ENCODE data around the gene B4GALT5.

The B4GALT5 gene

GRCh38 chr20:49653925-49654434, 59.7 kb downstream of the B4GALT5 start:
- Histone ChIP-seq H3K36me3 (ENCODE audit: insufficient read depth, low read length) (peaks cover 17% of the 10 kb centered on the region), H3K4me1 (ENCODE audit: insufficient read depth, low read length) (peaks cover 20% of the 10 kb centered on the region), H3K9ac (ENCODE audit: low read depth, low read length) (no peak overlapping the region), H3K9me3 (ENCODE audit: control insufficient read depth, insufficient read depth, low read length) (no peaks in the 10 kb centered on the region)

- Histone ChIP-seq H3K36me3 (ENCODE audit: insufficient read depth, low read length) (peaks cover 21% of the 10 kb centered on the region), H3K9ac (ENCODE audit: low read depth, low read length) (no peak overlapping the region)
These were observed 64.0 kb downstream of the B4GALT5 start for GRCh38 chr20:49649672-49650071.

GRCh38 chr20:49647550-49647949, 66.1 kb downstream of the B4GALT5 start:
- Histone ChIP-seq H3K9me3 (ENCODE audit: control insufficient read depth, insufficient read depth, low read length) (no peaks in the 10 kb centered on the region), H3K4me1 (ENCODE audit: insufficient read depth, low read length) (no peaks in the 10 kb centered on the region), H3K36me3 (ENCODE audit: insufficient read depth, low read length) (peaks cover 22% of the 10 kb centered on the region), H3K9ac (ENCODE audit: low read depth, low read length) (no peak overlapping the region)

More at GRCh38 chr20:49649672-49650071, 64.0 kb downstream of the B4GALT5 start:
- Histone ChIP-seq H3K4me1 (ENCODE audit: insufficient read depth, low read length) (no peaks in the 10 kb centered on the region), H3K9me3 (ENCODE audit: control insufficient read depth, insufficient read depth, low read length) (no peaks in the 10 kb centered on the region)

GRCh38 chr20:49646528-49646927, 67.2 kb downstream of the B4GALT5 start:
- H3K36me3 ChIP-seq (ENCODE audit: insufficient read depth, low read length): peaks cover 29% of the 10 kb centered on the region
- no peaks in the 10 kb centered on the region for H3K9me3 ChIP-seq (ENCODE audit: control insufficient read depth, insufficient read depth, low read length)
- H3K4me1 ChIP-seq (ENCODE audit: insufficient read depth, low read length): no peaks in the 10 kb centered on the region
- no peak overlapping the region for H3K9ac ChIP-seq (ENCODE audit: low read depth, low read length)

GRCh38 chr20:49646126-49646525, 67.6 kb downstream of the B4GALT5 start:
- peaks cover 33% of the 10 kb centered on the region for H3K36me3 ChIP-seq (ENCODE audit: insufficient read depth, low read length)
- no peaks in the 10 kb centered on the region for H3K4me1 ChIP-seq (ENCODE audit: insufficient read depth, low read length)
- no peaks in the 10 kb centered on the region for H3K9me3 ChIP-seq (ENCODE audit: control insufficient read depth, insufficient read depth, low read length)
- no peak overlapping the region for H3K9ac ChIP-seq (ENCODE audit: low read depth, low read length)

- no peaks in the 10 kb centered on the region for H3K4me1 ChIP-seq (ENCODE audit: insufficient read depth, low read length)
- no peaks in the 10 kb centered on the region for H3K9me3 ChIP-seq (ENCODE audit: control insufficient read depth, insufficient read depth, low read length)
- H3K9ac ChIP-seq (ENCODE audit: low read depth, low read length): no peak overlapping the region
- peaks cover 31% of the 10 kb centered on the region for H3K36me3 ChIP-seq (ENCODE audit: insufficient read depth, low read length)
These were observed 68.6 kb downstream of the B4GALT5 start for GRCh38 chr20:49644980-49645565.

- Histone ChIP-seq H3K4me1 (ENCODE audit: insufficient read depth, low read length) (no peaks in the 10 kb centered on the region), H3K9ac (ENCODE audit: low read depth, low read length) (no peak overlapping the region), H3K36me3 (ENCODE audit: insufficient read depth, low read length) (peaks cover 32% of the 10 kb centered on the region), H3K9me3 (ENCODE audit: control insufficient read depth, insufficient read depth, low read length) (no peaks in the 10 kb centered on the region)
These were observed 70.9 kb downstream of the B4GALT5 start for GRCh38 chr20:49642816-49643215.

GRCh38 chr20:49641683-49642656, 71.7 kb downstream of the B4GALT5 start:
- H3K36me3 ChIP-seq (ENCODE audit: insufficient read depth, low read length): peaks cover 34% of the 10 kb centered on the region

GRCh38 chr20:49637046-49637637, 76.5 kb downstream of the B4GALT5 start:
- H3K9ac ChIP-seq (ENCODE audit: low read depth, low read length): no peak overlapping the region
- H3K9me3 ChIP-seq (ENCODE audit: control insufficient read depth, insufficient read depth, low read length): no peaks in the 10 kb centered on the region
- H3K36me3 ChIP-seq (ENCODE audit: insufficient read depth, low read length): peaks cover 33% of the 10 kb centered on the region
- peaks cover 13% of the 10 kb centered on the region for H3K4me1 ChIP-seq (ENCODE audit: insufficient read depth, low read length)

More at GRCh38 chr20:49641683-49642656, 71.7 kb downstream of the B4GALT5 start:
- no peaks in the 10 kb centered on the region for H3K4me1 ChIP-seq (ENCODE audit: insufficient read depth, low read length)
- H3K9me3 ChIP-seq (ENCODE audit: control insufficient read depth, insufficient read depth, low read length): no peaks in the 10 kb centered on the region
- no peak overlapping the region for H3K9ac ChIP-seq (ENCODE audit: low read depth, low read length)

GRCh38 chr20:49636447-49636846, 77.2 kb downstream of the B4GALT5 start:
- Histone ChIP-seq H3K9me3 (ENCODE audit: control insufficient read depth, insufficient read depth, low read length) (no peaks in the 10 kb centered on the region), H3K36me3 (ENCODE audit: insufficient read depth, low read length) (peaks cover 26% of the 10 kb centered on the region), H3K4me1 (ENCODE audit: insufficient read depth, low read length) (peaks cover 19% of the 10 kb centered on the region), H3K9ac (ENCODE audit: low read depth, low read length) (no peak overlapping the region)

GRCh38 chr20:49635866-49636265, 77.8 kb downstream of the B4GALT5 start:
- no peaks in the 10 kb centered on the region for H3K9me3 ChIP-seq (ENCODE audit: control insufficient read depth, insufficient read depth, low read length)
- peaks cover 25% of the 10 kb centered on the region for H3K4me1 ChIP-seq (ENCODE audit: insufficient read depth, low read length)
- H3K36me3 ChIP-seq (ENCODE audit: insufficient read depth, low read length): peaks cover 22% of the 10 kb centered on the region
- H3K9ac ChIP-seq (ENCODE audit: low read depth, low read length): no peak overlapping the region

- Histone ChIP-seq H3K9me3 (ENCODE audit: control insufficient read depth, insufficient read depth, low read length) (no peaks in the 10 kb centered on the region), H3K4me1 (ENCODE audit: insufficient read depth, low read length) (peaks cover 26% of the 10 kb centered on the region), H3K9ac (ENCODE audit: low read depth, low read length) (no peak overlapping the region), H3K36me3 (ENCODE audit: insufficient read depth, low read length) (peaks cover 22% of the 10 kb centered on the region)
These were observed 78.5 kb downstream of the B4GALT5 start for GRCh38 chr20:49635166-49635565.

- Histone ChIP-seq H3K9me3 (ENCODE audit: control insufficient read depth, insufficient read depth, low read length) (no peaks in the 10 kb centered on the region), H3K36me3 (ENCODE audit: insufficient read depth, low read length) (peaks cover 17% of the 10 kb centered on the region), H3K4me1 (ENCODE audit: insufficient read depth, low read length) (peaks cover 26% of the 10 kb centered on the region), H3K9ac (ENCODE audit: low read depth, low read length) (no peak overlapping the region)
These were observed 79.6 kb downstream of the B4GALT5 start for GRCh38 chr20:49634116-49634515.

GRCh38 chr20:49633643-49634042, 80.0 kb downstream of the B4GALT5 start:
- H3K36me3 ChIP-seq (ENCODE audit: insufficient read depth, low read length): peaks cover 17% of the 10 kb centered on the region
- peaks cover 26% of the 10 kb centered on the region for H3K4me1 ChIP-seq (ENCODE audit: insufficient read depth, low read length)
- no peak overlapping the region for H3K9ac ChIP-seq (ENCODE audit: low read depth, low read length)
- H3K9me3 ChIP-seq (ENCODE audit: control insufficient read depth, insufficient read depth, low read length): no peaks in the 10 kb centered on the region

Measured in ES-I3 (cell line).